Naive B cell (primary cell): Measurements from ENCODE around the gene FOSL1. TPM values are rescaled to one million over a fixed set of nuclear protein-coding genes. Genes with fewer than 3 reads are reported as not detected.

Source experiments
- ATAC-seq, 2 donors: fragments of 150-1000 bp; cut with Tn5 transposase; 2 replicates each; pipeline ENCODE4 v1.10.0; 2021; ENCODE audit warnings: low read depth in 2 of 2, mild to moderate bottlenecking in 2 of 2, moderate library complexity in 2 of 2
- DNase-seq: peaks from one replicate; pipeline ENCODE4 v3.0.0; 2022
- H3K27ac Mint-ChIP-seq, 6 donors: one replicate each; pipeline ENCODE4 v1.8.0; 2020 to 2022; ENCODE audit warnings: mild to moderate bottlenecking in 6 of 6, mixed read lengths in 6 of 6, moderate library complexity in 5 of 6, inconsistent platforms in 2 of 6
- H3K27me3 Mint-ChIP-seq, 3 donors: one replicate each; pipeline ENCODE4 v1.8.0; 2021 to 2022; ENCODE audit warnings: mixed read lengths in 3 of 3, mild to moderate bottlenecking in 1 of 3
- H3K36me3 Mint-ChIP-seq, 2 donors: one replicate each; pipeline ENCODE4 v1.8.0; 2020 to 2022; ENCODE audit warnings: mixed read lengths in 2 of 2, inconsistent platforms in 1 of 2, mild to moderate bottlenecking in 1 of 2
- H3K4me1 Mint-ChIP-seq, 3 donors: one replicate each; pipeline ENCODE4 v1.8.0; 2020 to 2022; ENCODE audit warnings: mixed read lengths in 3 of 3, inconsistent platforms in 1 of 3, mild to moderate bottlenecking in 1 of 3, moderate library complexity in 1 of 3
- H3K4me3 Mint-ChIP-seq, 8 donors: one replicate each; pipeline ENCODE4 v1.8.0; 2020 to 2022; ENCODE audit warnings: mild to moderate bottlenecking in 8 of 8, mixed read lengths in 8 of 8, moderate library complexity in 8 of 8, inconsistent platforms in 2 of 8
- H3K9me3 Mint-ChIP-seq, 7 donors: one replicate each; pipeline ENCODE4 v1.8.0; 2020 to 2022; ENCODE audit warnings: mixed read lengths in 7 of 7, mild to moderate bottlenecking in 5 of 7, inconsistent platforms in 2 of 7, moderate library complexity in 1 of 7
- polyA plus RNA-seq, 6 donors: library from polyadenylated mRNA; unstranded; fragments of 300-500 nt; fragmentation: Illumina TruSeq; gene quantifications; one replicate each; pipeline ENCODE4 v1.2.3, GENCODE V29; 2021; ENCODE audit warnings: low read depth in 6 of 6

FOSL1 gene
- polyA plus RNA-seq, 6 donors from 2014 or later = 0.25 to 0.34 (median 0.27) TPM; not detected in 3

- peaks cover 39 to 54% (median 49%) of the 10 kb centered on the region in 3 donors for H3K4me1 Mint-ChIP-seq
- no peaks in the 10 kb centered on the region for H3K27me3 Mint-ChIP-seq
- H3K4me3 Mint-ChIP-seq = peak overlapping the region; percentile 91 to 99 (median 96)
- ATAC-seq (no peak), DNase-seq (no peak)
- H3K36me3 Mint-ChIP-seq = peaks cover 0 to 15% of the 10 kb centered on the region in 2 donors
- H3K27ac Mint-ChIP-seq = peak overlapping the region; percentile 65 to 98 (median 94)
- no peaks in the 10 kb centered on the region for H3K9me3 Mint-ChIP-seq
These were observed 40.3 kb downstream of the FOSL1 start for GRCh38 chr11:65859812-65860277.

DNA sequence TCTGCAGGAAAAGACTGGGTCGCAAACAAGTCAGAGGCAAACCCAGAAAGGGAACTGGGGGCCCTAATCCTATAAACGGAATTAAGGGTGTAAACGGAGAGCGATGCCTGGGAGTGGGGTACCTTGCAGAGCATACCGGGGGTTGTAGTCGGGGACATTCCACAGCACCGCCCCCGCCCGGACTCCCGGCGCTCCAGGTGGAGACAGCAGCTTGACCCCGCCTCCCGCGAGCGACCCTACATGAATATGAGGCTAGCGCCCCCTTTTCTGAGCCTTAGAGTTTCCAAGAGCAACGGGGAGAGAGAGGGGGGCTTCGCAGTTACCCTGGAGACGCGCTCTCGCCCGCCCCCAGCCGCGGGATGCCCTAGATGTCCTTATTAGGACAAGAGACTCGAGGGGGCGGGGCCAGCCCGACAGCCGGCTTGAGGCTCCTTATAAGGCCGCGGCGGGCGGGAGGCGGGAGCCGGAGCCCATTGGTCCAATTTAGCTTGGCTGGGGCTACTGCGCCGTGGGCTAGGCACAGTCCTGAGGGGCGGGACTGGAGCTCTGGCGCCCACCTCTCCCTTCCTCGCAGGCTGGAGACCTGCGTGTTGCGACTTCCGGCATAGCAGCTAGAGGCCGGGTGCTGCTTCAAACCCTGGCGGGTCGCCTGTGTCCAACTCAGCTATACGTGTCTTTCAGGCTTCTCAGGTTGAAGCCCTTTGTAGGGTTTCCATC lies 40.9 kb downstream of the FOSL1 start:
- DNase-seq (peak; percentile 92), ATAC-seq (peak; percentile 54 to 56)
- Mint-ChIP-seq H3K27me3 (no peaks in the 10 kb centered on the region), H3K4me1 (peaks cover 45 to 58% (median 54%) of the 10 kb centered on the region in 3 donors), H3K9me3 (no peaks in the 10 kb centered on the region), H3K36me3 (peaks cover 6 to 20% of the 10 kb centered on the region in 2 donors), H3K4me3 (peak overlapping the region; percentile 91 to 99 (median 96)), H3K27ac (peak overlapping the region; percentile 79 to 98 (median 96))

GRCh38 chr11:65858681-65859087 lies 41.5 kb downstream of the FOSL1 start:
- peaks cover 47 to 64% (median 60%) of the 10 kb centered on the region in 3 donors for H3K4me1 Mint-ChIP-seq
- H3K9me3 Mint-ChIP-seq = no peaks in the 10 kb centered on the region
- no peak for ATAC-seq
- no peaks in the 10 kb centered on the region for H3K27me3 Mint-ChIP-seq
- peaks cover 6 to 24% of the 10 kb centered on the region in 2 donors for H3K36me3 Mint-ChIP-seq
- H3K27ac Mint-ChIP-seq = peak overlapping the region; percentile 93 to 98 (median 97)
- no peak for DNase-seq
- H3K4me3 Mint-ChIP-seq = peak overlapping the region; percentile 91 to 99 (median 96)

- H3K27me3 Mint-ChIP-seq = no peaks in the 10 kb centered on the region
- DNase-seq (peak; percentile 98), ATAC-seq (peak; percentile 64 to 65)
- H3K27ac Mint-ChIP-seq = peak within 1 kb of the TSS; percentile 93 to 98 (median 97)
- H3K9me3 Mint-ChIP-seq = no peaks in the 10 kb centered on the region
- peaks cover 48 to 66% (median 65%) of the 10 kb centered on the region in 3 donors for H3K4me1 Mint-ChIP-seq
- H3K4me3 Mint-ChIP-seq = peak within 1 kb of the TSS; percentile 91 to 99 (median 96)
- H3K36me3 Mint-ChIP-seq = peaks cover 6 to 25% of the 10 kb centered on the region in 2 donors
These were observed 42.1 kb downstream of the FOSL1 start, which contains the start of gene CFL1 for GRCh38 chr11:65857853-65858680. Gene CFL1 (minus strand): TSS chr11:65858180. CDS start chr11:65858099, 81 bp downstream.

GRCh38 chr11:65857500-65857852 lies 42.7 kb downstream of the FOSL1 start:
- Mint-ChIP-seq H3K4me1 (peaks cover 42 to 65% (median 60%) of the 10 kb centered on the region in 3 donors), H3K27me3 (no peaks in the 10 kb centered on the region), H3K4me3 (peak overlapping the region; percentile 88 to 97 (median 94)), H3K36me3 (peaks cover 6 to 19% of the 10 kb centered on the region in 2 donors), H3K27ac (peak overlapping the region in 3 of 6 donors; percentile 32 to 97 (median 93)), H3K9me3 (no peaks in the 10 kb centered on the region)
- no peak for DNase-seq
- ATAC-seq = peak in 1 of 2 donors; percentile 1

GRCh38 chr11:65856689-65857499 lies 43.3 kb downstream of the FOSL1 start:
- no peaks in the 10 kb centered on the region for H3K27me3 Mint-ChIP-seq
- peaks cover 10 to 22% of the 10 kb centered on the region in 2 donors for H3K36me3 Mint-ChIP-seq
- H3K4me3 Mint-ChIP-seq = peak overlapping the region; percentile 88 to 97 (median 94)
- H3K27ac Mint-ChIP-seq = peak overlapping the region; percentile 58 to 97 (median 94)
- DNase-seq (peak; percentile 82), ATAC-seq (peak; percentile 18)
- H3K9me3 Mint-ChIP-seq = no peaks in the 10 kb centered on the region
- peaks cover 43 to 64% (median 61%) of the 10 kb centered on the region in 3 donors for H3K4me1 Mint-ChIP-seq

DNA sequence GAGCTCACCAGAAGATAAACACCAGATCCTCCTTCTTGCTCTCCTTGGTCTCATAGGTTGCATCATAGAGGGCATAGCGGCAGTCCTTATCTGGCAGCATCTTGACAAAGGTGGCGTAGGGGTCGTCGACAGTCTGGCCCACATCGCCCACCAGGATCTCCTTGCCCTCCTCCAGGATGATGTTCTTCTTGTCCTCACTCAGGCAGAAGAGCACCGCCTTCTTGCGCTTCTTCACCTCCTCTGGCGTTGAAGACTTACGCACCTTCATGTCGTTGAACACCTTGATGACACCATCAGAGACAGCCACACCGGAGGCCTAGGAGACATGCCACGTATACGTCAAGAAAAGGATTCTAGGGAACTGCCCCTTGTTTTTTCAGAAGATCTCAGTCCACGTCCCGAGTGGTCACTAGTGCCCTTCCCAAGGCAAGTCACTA lies 44.2 kb downstream of the FOSL1 start:
- H3K36me3 Mint-ChIP-seq = peaks cover 14 to 26% of the 10 kb centered on the region in 2 donors
- peak overlapping the region; percentile 88 to 97 (median 94) for H3K4me3 Mint-ChIP-seq
- DNase-seq (no peak), ATAC-seq (no peak)
- no peaks in the 10 kb centered on the region for H3K9me3 Mint-ChIP-seq
- peak overlapping the region in 4 of 6 donors; percentile 58 to 97 (median 80) for H3K27ac Mint-ChIP-seq
- H3K27me3 Mint-ChIP-seq = no peaks in the 10 kb centered on the region
- H3K4me1 Mint-ChIP-seq = peaks cover 44 to 61% (median 58%) of the 10 kb centered on the region in 3 donors

DNA sequence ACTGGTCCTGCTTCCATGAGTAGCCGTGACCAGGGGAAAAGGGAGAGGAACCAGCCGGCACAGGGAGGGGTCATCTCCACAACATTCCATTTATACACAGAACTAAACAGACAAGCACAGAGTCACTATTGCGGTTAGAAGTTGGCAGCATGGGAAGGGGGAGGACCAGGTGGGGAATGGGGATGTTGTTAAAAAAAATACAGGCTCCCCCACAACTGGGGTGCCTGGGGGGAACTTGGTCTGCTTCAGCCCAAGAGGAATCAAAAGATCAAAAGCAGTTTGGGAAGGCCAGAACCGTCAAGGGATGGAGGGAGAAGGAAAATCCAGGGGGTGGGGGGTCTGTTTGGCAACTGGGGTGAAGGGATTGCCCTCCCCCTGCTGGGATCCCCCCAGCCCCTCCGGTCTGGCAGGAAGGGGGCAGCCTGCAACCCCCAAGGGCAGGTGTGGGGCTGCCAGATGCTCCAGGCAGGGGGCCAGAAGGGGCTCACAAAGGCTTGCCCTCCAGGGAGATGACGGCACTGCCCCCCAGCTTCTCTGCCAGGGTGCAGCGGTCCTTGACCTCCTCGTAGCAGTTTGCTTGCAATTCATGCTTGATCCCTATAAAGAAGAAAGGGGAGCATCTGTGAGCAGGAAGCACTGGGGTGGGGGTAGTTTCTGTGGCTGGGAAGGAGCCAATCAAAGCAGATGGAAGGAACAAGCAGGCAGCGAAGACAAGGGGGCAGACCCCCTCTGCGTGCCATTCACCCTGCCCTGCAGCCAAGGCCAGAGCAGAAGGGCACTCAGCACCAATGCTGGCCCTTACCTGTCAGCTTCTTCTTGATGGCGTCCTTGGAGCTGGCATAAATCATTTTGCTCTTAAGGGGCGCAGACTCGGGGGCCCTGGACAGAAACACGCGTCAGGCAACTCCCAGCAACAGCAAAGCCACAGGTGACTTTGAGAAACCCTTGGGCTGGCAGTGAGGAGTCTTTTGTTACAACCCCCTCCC lies 45.0 kb downstream of the FOSL1 start:
- H3K9me3 Mint-ChIP-seq = no peaks in the 10 kb centered on the region
- ATAC-seq (no peak), DNase-seq (no peak)
- H3K4me1 Mint-ChIP-seq = peaks cover 41 to 58% (median 56%) of the 10 kb centered on the region in 3 donors
- H3K27me3 Mint-ChIP-seq = no peaks in the 10 kb centered on the region
- peak overlapping the region in 3 of 6 donors; percentile 36 to 86 (median 44) for H3K27ac Mint-ChIP-seq
- H3K36me3 Mint-ChIP-seq = peaks cover 14 to 26% of the 10 kb centered on the region in 2 donors
- peak overlapping the region; percentile 39 to 97 (median 93) for H3K4me3 Mint-ChIP-seq

- Mint-ChIP-seq H3K4me1 (peaks cover 35 to 48% (median 48%) of the 10 kb centered on the region in 3 donors), H3K27me3 (no peaks in the 10 kb centered on the region), H3K9me3 (no peaks in the 10 kb centered on the region), H3K27ac (peak overlapping the region in 1 of 6 donors; percentile 65), H3K4me3 (peak overlapping the region in 6 of 8 donors; percentile 20 to 96 (median 78)), H3K36me3 (peaks cover 14 to 26% of the 10 kb centered on the region in 2 donors)
- DNase-seq (no peak), ATAC-seq (no peak)
These were observed 46.0 kb downstream of the FOSL1 start for GRCh38 chr11:65854161-65854592.

- peak overlapping the region in 4 of 6 donors; percentile 42 to 67 (median 57) for H3K27ac Mint-ChIP-seq
- ATAC-seq (no peak), DNase-seq (no peak)
- H3K4me3 Mint-ChIP-seq = peak overlapping the region in 2 of 8 donors; percentile 76 to 91
- H3K27me3 Mint-ChIP-seq = no peaks in the 10 kb centered on the region
- peaks cover 14 to 26% of the 10 kb centered on the region in 2 donors for H3K36me3 Mint-ChIP-seq
- no peaks in the 10 kb centered on the region for H3K9me3 Mint-ChIP-seq
- peaks cover 28 to 42% (median 41%) of the 10 kb centered on the region in 3 donors for H3K4me1 Mint-ChIP-seq
These were observed 46.8 kb downstream of the FOSL1 start for GRCh38 chr11:65853246-65853979.
